Measurements from ENCODE around the gene COMMD2. TPM values are rescaled to one million over a fixed set of nuclear protein-coding genes. Genes with fewer than 3 reads are reported as not detected.

COMMD2 gene
- total RNA-seq, 4 donors from 2014 or later = 11.1 to 29.2 (median 22.1) TPM

DNA sequence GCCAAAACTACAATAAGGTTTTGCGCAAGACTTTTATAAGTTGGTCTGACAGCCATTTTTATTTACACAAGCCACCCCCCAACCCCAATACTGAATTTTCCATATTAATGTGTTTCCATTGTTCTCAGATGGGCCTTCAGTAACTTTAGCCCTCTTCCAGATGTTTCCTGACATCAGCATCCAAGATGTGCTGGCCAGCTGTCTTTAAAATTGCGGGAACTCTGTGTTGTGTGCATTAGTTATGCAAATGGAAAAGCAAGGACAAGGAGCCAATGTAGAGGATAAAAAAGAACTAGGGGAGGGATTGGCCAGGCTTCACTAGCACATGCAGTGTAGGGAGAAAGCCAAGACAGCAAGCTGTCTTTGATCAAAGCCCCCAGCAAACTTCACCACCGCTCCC, 45.4 kb downstream of the COMMD2 start:
- intact Hi-C loops (cut with DNase I) = no loop called here
- Histone ChIP-seq H3K9me3 (no peaks in the 10 kb centered on the region), H3K4me3 (no peak overlapping the region), H3K36me3 (no peaks in the 10 kb centered on the region), H3K27ac (peak overlapping the region in 1 of 4 donors; percentile 2), H3K4me1 (no peaks in the 10 kb centered on the region), H3K27me3 (no peaks in the 10 kb centered on the region)
- TF ChIP-seq, protein P1, sequence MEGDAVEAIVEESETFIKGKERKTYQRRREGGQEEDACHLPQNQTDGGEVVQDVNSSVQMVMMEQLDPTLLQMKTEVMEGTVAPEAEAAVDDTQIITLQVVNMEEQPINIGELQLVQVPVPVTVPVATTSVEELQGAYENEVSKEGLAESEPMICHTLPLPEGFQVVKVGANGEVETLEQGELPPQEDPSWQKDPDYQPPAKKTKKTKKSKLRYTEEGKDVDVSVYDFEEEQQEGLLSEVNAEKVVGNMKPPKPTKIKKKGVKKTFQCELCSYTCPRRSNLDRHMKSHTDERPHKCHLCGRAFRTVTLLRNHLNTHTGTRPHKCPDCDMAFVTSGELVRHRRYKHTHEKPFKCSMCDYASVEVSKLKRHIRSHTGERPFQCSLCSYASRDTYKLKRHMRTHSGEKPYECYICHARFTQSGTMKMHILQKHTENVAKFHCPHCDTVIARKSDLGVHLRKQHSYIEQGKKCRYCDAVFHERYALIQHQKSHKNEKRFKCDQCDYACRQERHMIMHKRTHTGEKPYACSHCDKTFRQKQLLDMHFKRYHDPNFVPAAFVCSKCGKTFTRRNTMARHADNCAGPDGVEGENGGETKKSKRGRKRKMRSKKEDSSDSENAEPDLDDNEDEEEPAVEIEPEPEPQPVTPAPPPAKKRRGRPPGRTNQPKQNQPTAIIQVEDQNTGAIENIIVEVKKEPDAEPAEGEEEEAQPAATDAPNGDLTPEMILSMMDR (IDR thresholded peaks at IDR 0.05) = no peak
- no peak for TF ChIP-seq POLR2A (IDR thresholded peaks at IDR 0.05)
- no peak for DNase-seq
- WGBS, 2 donors = 80 to 81% methylated on average over 3 of the region's 3 CpGs

- H3K27ac ChIP-seq = no peak overlapping the region
- intact Hi-C loops (cut with DNase I) = no loop called here
Observed at GRCh38 chr3:149705416-149705815, 46.9 kb downstream of the COMMD2 start.

GRCh38 chr3:149703466-149703865, 48.8 kb downstream of the COMMD2 start:
- Histone ChIP-seq H3K4me3 (no peak overlapping the region), H3K9me3 (peaks cover 0 to 7% (median 6%) of the 10 kb centered on the region in 3 donors), H3K36me3 (no peaks in the 10 kb centered on the region), H3K27ac (peak overlapping the region in 3 of 4 donors; percentile 44 to 72 (median 53)), H3K4me1 (no peaks in the 10 kb centered on the region), H3K27me3 (no peaks in the 10 kb centered on the region)
- DNase-seq = no peak
- intact Hi-C loops (cut with DNase I) = no loop called here
- WGBS, 2 donors = 77 to 79% methylated on average over 2 of the region's 2 CpGs
- TF ChIP-seq POLR2A (IDR thresholded peaks at IDR 0.05) = no peak
- TF ChIP-seq, protein P1 (IDR thresholded peaks at IDR 0.05) = no peak

More at GRCh38 chr3:149705416-149705815, 46.9 kb downstream of the COMMD2 start:
- no peaks in the 10 kb centered on the region for H3K9me3 ChIP-seq
- no peak for DNase-seq
- TF ChIP-seq, protein P1 (IDR thresholded peaks at IDR 0.05) = no peak
- no peak for TF ChIP-seq POLR2A (IDR thresholded peaks at IDR 0.05)
- no peak overlapping the region for H3K4me3 ChIP-seq
- H3K4me1 ChIP-seq = no peaks in the 10 kb centered on the region
- no peaks in the 10 kb centered on the region for H3K27me3 ChIP-seq
- H3K36me3 ChIP-seq = no peaks in the 10 kb centered on the region

DNA sequence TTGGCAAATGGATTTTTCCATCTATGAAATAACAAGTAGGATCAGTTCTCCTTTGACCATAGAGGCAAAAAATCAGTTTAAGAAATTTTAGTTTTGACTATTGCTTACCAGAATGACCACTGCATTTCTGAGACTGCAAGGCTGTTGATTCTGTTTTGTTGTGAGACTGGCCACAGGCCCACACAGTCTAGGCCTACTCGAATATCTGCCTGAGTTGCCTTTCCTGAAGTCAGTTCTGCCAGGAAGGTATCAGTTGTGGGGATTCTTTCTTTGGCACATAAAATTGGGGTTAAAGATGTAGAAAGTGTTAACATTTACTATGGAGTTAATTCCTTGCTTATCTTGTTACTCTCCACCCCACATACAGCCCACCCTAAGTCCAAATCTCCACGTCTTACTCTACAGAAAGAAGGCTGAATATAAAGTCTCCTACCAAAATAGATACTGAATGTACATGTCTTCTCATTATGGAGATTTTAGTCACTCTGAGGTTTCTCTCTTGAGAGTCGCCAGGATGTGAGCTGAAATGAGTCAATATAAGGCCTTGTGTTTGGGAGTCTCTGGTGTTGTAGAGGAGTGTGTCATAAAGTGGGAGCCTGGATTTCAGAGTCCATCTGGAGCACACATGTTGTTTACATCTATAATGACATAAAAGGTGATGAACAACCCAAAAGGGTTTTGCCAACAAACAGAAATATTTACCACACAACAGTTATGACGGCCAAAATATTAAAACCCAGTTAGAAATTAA, 49.4 kb downstream of the COMMD2 start:
- Histone ChIP-seq H3K4me1 (no peaks in the 10 kb centered on the region), H3K9me3 (peaks cover 0 to 13% (median 8%) of the 10 kb centered on the region in 3 donors), H3K4me3 (no peak overlapping the region), H3K27ac (peak overlapping the region in 3 of 4 donors; percentile 44 to 72 (median 53)), H3K27me3 (no peaks in the 10 kb centered on the region), H3K36me3 (no peaks in the 10 kb centered on the region)
- no peak for DNase-seq
- intact Hi-C loops (cut with DNase I) = no loop called here
- 60 to 63% methylated on average over 4 of the region's 4 CpGs for WGBS, 2 donors
- TF ChIP-seq, protein P1 (IDR thresholded peaks at IDR 0.05) = no peak
- no peak for TF ChIP-seq POLR2A (IDR thresholded peaks at IDR 0.05)

DNA sequence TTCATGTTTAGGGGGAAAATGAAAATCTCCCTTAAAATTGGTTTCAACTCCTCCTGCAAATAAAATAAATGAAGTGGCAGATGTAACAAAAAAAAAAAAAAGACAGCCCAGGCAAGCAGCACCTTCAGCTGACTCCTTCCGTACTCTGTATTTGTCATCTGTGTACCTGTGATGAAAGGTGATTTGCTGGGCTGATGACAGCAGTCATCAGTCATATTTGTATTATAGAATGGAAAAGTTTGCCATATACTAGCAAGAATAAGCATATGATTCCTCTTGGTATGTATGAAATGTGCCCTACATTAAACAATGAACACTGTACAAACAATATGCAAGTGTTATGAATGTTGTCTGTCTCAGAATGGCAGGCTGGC, 50.3 kb downstream of the COMMD2 start:
- intact Hi-C loops (cut with DNase I) = no loop called here
- DNase-seq = no peak
- H3K27ac ChIP-seq = peak overlapping the region in 1 of 4 donors; percentile 53
- TF ChIP-seq, protein P1 (IDR thresholded peaks at IDR 0.05) = no peak
- no peak for TF ChIP-seq POLR2A (IDR thresholded peaks at IDR 0.05)
- H3K4me3 ChIP-seq = no peak overlapping the region
- H3K9me3 ChIP-seq = peaks cover 0 to 18% (median 8%) of the 10 kb centered on the region in 3 donors
- no peaks in the 10 kb centered on the region for H3K36me3 ChIP-seq
- WGBS, 2 donors = 71 to 79% methylated on average over 1 of the region's 1 CpG
- no peaks in the 10 kb centered on the region for H3K27me3 ChIP-seq
- H3K4me1 ChIP-seq = no peaks in the 10 kb centered on the region

Data from esophagus squamous epithelium (tissue), 5 donors.